NCI-H2171 treated with DMSO at 0.1 percent for 48 hours (cell line): ENCODE measurements around the gene TPRA1.
"Not testable (repeated sequence)": the region's sequence is repeated elsewhere in the genome, so short reads cannot be mapped to it uniquely, and the experiment has no call there.

Source experiments
- DNase-seq: peaks from one replicate; lab custom pipeline; 2025; lab: John Stamatoyannopoulos, UW

Gene TPRA1

DNA sequence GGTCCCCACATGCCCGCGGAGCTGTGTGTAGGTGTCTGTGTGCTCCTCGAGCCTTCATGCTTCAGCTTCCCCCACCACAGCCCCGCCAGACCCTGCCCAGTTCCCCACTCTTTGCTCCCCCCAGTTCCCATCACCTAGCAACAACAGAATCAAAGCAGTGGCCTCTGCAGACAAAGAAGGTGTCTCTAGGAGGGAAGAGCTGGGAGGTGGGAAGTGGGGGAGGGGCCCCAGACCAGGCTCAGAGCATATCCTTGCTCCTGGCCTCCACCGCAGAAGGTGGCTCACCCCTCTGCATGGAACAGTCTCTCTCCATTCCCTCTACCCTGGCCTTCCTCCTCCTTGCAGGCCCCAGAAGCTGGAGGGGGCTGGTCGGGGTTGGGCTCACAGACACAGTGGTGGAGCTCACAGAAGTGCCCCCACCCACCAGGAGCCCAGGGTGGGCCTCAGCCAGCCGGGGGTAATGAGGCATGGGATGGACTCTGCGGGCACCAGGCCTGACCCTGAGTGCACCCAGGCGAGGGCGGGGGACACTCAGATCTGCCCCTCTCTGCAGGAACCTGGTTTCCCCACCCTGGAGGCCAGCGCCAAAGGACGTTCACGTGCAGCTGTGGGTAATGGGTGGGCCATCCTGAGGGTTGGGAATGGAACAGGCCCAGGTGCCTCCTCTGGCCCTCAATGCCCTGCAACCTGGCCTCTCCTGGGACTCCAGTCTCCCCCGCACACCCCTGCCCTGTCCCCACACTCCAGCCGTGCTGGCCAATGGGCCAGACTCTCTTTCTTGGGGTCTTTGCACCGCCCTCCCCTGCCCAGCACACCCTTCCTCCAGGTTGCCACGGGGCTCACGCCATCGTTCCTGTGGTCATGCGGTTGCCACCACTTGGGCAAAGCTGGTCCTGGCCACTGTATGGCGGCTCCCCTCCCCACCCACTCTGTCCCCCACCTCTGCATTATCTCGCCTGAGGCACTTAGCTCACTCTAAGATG, 53.4 kb downstream of the TPRA1 start:
- DNase-seq = peak; percentile 7

DNA sequence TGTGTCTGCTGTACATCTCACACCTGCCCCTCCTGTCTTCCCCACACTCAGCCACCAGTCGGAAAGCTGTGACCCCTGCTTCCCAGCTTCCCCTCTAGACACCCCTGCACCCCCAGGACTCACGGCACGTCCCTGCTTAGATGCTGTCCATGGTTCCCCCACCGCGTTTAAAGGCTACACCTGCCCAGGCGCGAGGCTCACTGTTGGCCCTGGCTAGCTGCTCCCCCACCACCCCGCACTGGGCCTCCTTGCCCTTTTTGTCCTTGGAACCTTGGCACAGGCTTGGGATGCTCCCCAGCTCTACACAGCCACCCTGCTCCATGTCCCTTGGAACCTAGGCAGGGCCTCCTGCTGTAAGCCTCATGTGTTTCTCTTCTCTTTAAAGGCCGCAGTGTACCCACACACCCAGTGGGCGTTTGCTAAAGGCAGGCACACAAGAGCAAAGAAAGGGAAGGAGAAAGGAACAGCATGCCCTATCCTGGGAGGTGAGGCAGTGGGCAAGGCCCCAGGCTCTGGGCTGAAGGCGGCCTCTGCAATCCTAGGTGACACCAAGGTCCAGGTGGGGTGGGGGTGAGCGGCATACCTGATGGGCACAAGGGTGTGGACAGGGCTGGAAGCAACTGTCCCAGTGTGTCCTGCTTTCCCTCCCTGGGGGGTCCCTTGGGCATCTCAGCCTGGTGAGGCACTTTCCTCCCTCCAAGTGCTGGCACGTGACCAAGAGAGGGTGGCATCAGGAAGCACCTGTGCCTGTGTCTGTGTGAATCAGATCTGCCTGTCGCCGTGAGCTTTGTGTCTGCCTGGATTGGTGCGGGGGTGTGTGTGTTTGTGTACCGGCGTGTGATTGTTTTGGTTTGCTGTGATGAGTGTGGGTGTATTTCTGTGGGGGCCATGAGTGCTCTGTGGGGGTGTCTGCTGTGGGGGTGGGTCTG, 54.4 kb downstream of the TPRA1 start:
- DNase-seq = peak; percentile 36

DNA sequence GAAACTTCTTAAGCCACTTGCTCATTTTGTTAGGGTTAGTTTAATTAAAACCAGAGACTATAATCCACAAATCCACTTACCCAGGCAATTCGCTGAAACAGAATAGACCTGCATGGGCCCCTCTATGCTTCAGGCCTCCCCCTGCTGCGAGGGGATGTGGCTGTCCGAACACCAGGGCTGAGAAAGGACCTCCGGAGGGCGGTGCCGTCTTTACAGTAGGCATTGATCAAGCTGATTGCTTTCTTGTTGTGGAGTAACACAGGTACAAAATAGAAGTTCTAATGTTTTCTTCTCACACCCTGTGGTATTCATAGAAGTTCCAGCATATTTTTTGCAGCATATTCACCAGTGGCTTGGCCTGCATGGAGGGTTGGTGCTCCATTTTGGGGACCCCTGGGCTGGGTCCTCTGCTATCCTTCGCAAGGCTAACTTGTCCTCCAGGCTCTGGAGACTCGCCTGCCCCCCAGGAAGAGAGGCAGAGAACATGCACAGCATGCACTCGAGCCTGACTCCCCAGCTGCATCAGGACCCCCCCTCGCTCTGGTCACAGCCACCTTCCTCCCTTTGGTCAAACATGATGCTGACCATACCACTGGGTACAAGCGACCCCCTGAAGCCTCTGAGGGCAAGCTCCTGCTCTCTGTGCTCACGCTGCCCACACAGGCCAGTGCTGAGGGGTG, 55.3 kb downstream of the TPRA1 start:
- DNase-seq = no peak

DNA sequence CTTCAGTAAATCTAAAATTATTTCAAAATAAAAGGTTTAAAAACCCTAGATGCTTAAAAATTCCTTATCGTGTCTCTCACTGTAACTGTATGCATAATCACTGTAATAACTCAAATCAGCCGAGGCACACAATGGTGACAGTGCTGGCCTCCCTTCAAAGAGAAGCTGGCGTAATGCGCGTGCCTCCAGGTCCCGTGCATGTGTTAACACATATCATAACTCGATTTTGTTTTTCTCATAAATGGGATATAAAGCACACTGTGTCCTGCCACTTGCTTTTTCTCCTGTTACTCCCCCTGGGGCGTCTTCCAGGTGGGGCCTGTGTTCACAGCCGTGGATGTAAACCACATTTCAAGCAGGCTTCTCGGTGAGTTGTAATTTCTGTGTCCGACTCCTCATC, 56.0 kb downstream of the TPRA1 start:
- DNase-seq = no peak

DNA sequence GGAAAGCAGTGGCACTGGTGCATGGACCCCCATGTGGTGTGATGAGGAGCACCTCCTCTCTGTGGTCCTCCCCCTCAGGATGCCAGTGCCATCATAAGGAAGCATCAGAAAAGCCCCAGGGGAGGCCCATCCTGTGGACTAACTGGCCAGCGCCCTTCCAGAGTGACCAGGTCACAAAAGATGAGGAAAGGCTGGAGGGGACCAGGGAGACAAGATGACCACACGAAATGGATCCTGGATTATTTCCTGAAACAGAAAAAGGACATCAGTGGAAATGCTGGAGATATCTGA, 56.4 kb downstream of the TPRA1 start:
- DNase-seq = no peak

DNA sequence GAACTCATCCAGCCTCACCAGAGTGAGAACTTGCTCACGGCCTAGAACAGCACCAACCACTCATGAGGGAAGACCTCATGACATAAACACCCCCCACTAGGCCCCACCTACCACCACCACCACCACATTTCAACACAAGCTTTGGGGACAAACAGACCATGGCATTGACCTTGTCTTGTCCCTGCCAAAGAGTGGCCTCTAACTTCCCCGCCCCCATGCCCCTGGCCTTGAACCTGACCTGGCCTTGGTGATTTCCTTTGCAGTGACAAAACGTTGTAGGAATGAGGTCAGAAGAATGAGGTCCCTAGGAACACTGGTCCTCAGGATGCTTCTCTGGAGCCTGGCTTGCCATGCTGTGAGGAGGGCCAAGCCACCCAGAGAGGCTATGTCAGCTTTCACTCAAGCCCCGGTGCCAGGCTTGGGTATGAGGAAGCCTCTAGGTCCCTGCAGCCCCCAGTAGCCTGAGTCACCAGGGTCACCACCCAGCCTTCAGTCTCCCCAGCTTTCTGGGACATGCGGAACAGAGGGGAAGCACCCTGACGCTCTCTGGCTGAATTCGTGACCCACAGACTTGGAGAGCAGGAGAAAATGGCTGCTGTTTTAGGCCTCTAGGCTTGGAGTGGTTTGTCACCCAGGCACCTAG, 57.9 kb downstream of the TPRA1 start:
- no peak for DNase-seq

DNA sequence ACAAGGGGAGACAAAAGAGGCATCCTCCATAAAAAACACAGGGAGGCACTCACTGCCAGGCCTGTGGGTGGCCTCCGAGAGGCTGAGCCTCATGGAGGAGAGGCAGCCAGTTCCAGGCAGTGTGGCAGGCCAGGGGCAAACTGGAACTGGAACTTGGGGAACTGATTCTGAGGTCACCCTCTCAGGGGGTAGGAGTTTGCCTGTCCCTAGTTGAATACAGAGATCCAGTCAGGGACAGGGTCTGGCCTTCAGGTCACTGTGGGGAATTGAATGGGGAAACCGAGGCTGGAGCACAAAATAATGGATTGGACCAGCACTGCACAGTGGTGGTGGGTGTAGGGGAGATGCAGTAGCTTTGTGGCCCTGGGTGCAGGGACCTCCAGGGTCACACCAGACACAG, 58.7 kb downstream of the TPRA1 start:
- DNase-seq = no peak

DNA sequence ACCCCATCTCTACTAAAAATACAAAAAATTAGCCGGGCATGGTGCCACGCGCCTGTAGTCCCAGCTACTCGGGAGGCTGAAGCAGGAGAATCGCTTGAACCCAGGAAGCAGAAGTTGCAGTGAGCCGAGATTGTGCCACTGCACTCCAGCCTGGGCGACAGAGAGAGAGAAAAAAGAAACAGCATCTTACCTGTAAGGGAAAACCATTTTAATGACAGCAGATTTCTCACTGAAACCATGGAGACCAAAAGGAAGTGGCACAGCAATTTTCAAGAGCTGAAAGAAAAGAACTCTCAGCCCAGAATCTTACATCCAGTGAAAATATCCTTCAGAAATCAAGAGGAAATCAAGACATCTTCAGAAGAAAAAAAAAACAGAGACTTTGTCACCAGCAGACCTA, 59.7 kb downstream of the TPRA1 start:
- DNase-seq = not testable (repeated sequence)

DNA sequence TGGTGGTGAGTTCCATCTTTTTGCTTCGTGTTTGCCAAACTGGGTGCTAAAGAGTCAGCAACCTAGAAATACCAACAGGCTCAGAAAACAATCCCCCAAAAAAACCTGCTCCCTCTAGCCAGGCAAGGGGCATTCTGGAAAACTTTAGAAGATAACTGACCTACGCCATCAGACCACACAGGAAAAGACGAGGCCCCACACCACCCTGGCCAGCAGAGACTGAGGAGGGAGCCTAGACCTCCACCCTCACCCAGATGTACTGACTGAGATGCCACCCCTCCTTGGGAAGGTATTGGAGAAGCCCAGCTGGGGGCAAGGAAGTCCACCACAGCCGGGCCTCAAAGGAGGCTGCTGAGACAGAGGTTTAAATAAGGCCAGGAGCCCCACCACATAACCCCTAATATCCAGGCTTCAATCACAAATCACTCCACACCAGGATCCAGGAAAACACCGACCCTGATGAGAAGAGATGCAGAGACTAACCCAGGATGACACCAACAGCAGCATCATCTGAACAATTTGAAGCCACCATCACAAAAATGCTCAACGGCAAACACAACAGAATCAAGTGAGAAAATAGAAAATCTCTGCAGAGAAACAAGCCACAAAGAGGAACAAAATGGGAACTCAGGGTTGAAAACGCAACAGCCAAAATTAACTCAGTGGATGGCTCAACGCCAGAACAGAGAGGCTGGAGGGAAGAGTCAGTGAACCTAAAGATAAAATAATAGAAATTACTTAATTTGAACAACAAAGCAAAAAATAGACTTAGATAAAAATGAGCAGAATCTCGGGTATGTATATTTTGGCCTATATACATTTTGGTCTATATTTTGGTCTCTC, 61.0 kb downstream of the TPRA1 start:
- DNase-seq = no peak

DNA sequence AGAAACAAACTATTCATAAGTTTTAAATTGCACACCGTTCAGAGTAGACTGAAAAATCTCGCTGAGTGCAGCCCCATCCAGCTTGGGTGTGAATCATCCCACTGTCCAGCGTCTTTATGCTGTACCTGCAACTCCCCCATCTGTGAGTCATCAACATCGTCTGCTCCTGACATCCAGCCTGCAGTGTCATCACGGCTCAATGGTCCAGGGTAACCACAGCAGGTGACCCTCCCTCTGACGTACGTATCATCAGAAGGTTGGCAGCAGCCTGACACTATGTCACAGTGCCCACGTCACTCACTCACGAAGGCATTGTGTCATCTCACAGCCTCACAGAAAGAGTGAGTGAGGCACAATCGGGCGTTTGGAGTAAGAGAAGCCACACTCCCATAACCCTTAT, 65.2 kb downstream of the TPRA1 start:
- no peak for DNase-seq

DNA sequence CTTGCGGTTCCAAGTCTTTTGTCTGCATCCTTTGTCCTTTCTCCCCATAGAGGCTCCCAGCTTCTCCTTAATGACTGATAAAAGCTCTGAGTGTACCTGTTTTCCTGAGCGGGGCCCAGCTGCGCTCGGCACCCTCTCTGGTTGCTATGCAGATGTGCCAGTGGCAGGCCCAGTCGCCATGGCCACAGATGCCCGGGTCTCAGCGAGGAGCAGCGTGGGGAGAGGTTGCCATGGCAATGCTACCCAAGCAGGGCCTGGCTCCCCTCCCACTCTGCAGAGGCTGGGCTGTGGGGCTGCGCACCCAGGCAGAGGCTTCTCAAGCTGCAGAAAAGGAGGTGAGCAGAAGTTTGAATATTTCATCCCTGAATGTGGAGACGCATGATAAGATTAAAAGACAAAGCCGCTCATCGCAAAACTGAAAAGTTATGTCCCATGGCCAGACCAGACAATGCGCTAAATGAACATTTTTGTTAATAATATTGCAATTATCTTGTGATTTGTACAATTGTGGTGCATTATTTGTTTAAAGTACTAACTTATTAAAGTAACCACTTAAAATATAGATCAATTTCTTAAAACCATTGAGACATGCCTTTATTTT, 66.1 kb downstream of the TPRA1 start:
- peak; percentile 80 for DNase-seq
